AG04449 (cell line): ENCODE measurements around the gene PPP1R14B.

ENCODE experiments used
- CTCF ChIA-PET: fragments of 350-600 bp; formaldehyde crosslinking; extraction: SDS; loops from one replicate; lab custom pipeline; 2021; ENCODE audit warnings: antibody characterized with exemption; lab: Yijun Ruan, JAX
- POLR2A ChIA-PET: fragments of 400-600, 350-600 bp; formaldehyde crosslinking; extraction: SDS; loops from one replicate; lab custom pipeline; 2020; ENCODE audit warnings: antibody characterized with exemption, inconsistent platforms; lab: Yijun Ruan, JAX
- DNase-seq: peaks from one replicate; pipeline ENCODE4 v3.0.0-alpha.2; 2010; ENCODE audit warnings: low read depth, low spot score
- H3K4me3 ChIP-seq: 2 replicates; pipeline ENCODE4 v1.5.1; 2011; ENCODE audit warnings: low read depth, mild to moderate bottlenecking, control low read depth, low read length
- CTCF ChIP-seq: IDR thresholded peaks from one replicate; pipeline ENCODE4 v1.5.1; 2011; ENCODE audit warnings: mild to moderate bottlenecking, moderate library complexity, low read length, control low read depth, inconsistent platforms; ENCODE audit not compliant: insufficient read depth; ENCODE audit errors: missing control alignments

PPP1R14B gene

GRCh38 chr11:64275031-64275800 is 28.5 kb upstream of the PPP1R14B start:
- DNase-seq = no peak
- no peak for TF ChIP-seq CTCF
- no peak overlapping the region for H3K4me3 ChIP-seq
- POLR2A ChIA-PET = interaction anchor here (1.1 kb wide), 1 partner anchor 30 kb away, joined by 3 read pairs; no protein-coding TSS in a partner anchor
- CTCF ChIA-PET = interaction anchor here (1.3 to 5.0 kb wide), 4 partner anchors 8 to 80 kb away, joined by 4 to 20 read pairs (median 8); partner anchors contain the start of gene PLCB3

GRCh38 chr11:64269540-64270220 is 22.9 kb upstream of the PPP1R14B start:
- CTCF ChIA-PET = interaction anchor here (0.8 to 15.2 kb wide), 11 partner anchors 14 to 269 kb away, joined by 3 to 224 read pairs (median 4); partner anchors contain the start of genes BAD, CATSPERZ, GPR137 and PLCB3
- TF ChIP-seq CTCF = no peak
- peak; percentile 99 for DNase-seq

DNA sequence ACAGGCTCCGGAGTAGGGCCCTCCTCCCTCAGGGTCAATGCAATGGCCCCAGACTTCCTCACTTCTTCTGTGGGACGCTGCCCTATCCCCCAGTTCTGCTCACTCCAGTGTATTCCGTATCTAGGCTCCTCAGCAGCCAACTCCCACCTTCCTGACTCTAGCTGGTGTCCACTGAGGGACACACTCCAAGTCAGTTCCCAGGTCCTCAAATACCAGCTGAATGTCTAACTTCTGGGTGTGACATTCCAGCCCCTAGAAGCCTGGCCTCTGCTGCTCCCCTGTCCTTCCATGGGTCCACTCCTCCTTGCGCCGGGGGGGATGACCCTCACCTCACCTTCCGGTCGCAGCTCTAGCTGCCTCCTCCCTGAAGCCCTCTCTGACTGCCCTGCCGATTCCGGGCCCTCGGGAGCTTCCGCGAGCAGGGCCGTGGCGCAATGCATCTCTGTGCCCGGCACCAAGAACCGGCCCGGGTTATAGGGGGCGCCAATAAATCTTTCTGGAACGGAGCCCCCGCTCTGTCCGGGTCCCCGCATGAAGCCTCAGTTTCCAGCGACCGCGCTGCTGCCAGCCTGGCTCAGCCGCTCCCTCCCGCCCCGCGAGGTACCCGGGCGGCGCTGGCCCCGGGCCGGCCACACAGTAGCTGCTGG is 22.3 kb upstream of the PPP1R14B start:
- TF ChIP-seq CTCF = no peak
- H3K4me3 ChIP-seq = peak overlapping the region; percentile 64
- POLR2A ChIA-PET = interaction anchor here (0.7 to 5.5 kb wide), 6 partner anchors 11 to 62 kb away, joined by 3 to 61 read pairs (median 9); partner anchors contain the start of genes BAD, FERMT3, PLCB3 and PPP1R14B
- DNase-seq = no peak
- CTCF ChIA-PET = interaction anchor here (0.8 to 15.2 kb wide), 7 partner anchors 12 to 65 kb away, joined by 3 to 224 read pairs (median 8); partner anchors contain the start of genes BAD, CATSPERZ, GPR137 and PLCB3

More at GRCh38 chr11:64269540-64270220, 22.9 kb upstream of the PPP1R14B start:
- POLR2A ChIA-PET = interaction anchor here (0.6 to 5.5 kb wide), 14 partner anchors 12 to 85 kb away, joined by 3 to 61 read pairs (median 7); partner anchors contain the start of genes BAD, FERMT3, FKBP2 and GPR137
- H3K4me3 ChIP-seq = peak overlapping the region; percentile 69

DNA sequence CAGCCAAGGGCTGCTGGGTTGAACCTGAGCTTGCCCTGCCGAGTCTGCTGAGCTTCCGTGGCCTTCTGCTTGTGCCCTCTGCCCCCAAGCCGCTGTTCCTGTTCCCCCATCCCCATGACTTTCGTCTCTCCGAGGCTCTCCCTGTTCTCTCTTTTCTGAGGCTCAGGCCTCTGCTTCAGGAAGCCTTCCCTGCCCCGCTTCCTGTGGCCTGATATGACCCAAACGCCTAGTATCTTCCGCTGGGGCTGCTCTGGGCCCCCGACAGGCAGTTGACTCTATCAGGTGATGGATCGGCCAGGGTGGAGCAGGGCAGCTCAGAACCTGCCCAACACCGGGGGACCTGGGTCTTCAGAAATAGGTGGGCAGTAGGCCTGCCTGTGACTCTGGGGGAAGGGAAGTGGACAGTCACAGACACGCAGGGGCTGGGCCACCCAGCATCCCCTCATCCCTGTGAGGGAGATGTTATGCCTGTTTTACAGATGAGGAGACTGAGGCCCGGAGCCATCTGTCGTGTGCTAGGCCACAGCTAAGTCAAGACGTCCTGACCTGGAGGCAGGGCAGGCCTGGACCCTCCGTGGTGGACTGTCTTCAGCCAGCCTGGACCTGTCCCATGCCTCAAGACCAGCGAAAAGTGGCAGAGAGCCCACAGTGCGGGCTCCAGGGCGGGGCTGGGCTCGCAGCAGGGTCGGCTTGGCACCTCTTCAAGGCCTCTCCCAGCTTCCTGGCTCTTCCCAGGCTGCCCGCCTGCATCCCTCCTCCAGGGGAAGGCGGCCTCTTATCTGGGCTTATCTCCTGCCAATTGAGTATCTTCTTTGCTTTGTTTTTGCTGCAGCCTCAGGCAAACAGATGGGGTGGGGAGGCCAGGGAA is 21.5 kb upstream of the PPP1R14B start:
- TF ChIP-seq CTCF = no peak
- DNase-seq = no peak
- peak overlapping the region; percentile 64 for H3K4me3 ChIP-seq
- POLR2A ChIA-PET = interaction anchor here (0.6 to 5.5 kb wide), 7 partner anchors 10 to 90 kb away, joined by 3 to 61 read pairs (median 6); partner anchors contain the start of genes BAD, FERMT3, PLCB3 and PPP1R14B
- CTCF ChIA-PET = interaction anchor here (0.7 to 15.2 kb wide), 7 partner anchors 10 to 87 kb away, joined by 3 to 224 read pairs (median 6); partner anchors contain the start of genes CATSPERZ, PLCB3 and PPP1R14B
